AG09319 (cell line): ENCODE measurements around the gene REC8.

Experiments
- DNase-seq: peaks from one replicate; pipeline ENCODE4 v3.0.0-alpha.2; 2010; ENCODE audit warnings: low read depth; ENCODE audit errors: extremely low read depth
- CTCF ChIP-seq: IDR thresholded peaks from 2 replicates; pipeline ENCODE4 v1.5.1; 2011; ENCODE audit warnings: low read depth, mild to moderate bottlenecking, inconsistent platforms, low read length, moderate library complexity

The REC8 gene

GRCh38 chr14:24151404-24152080 is 20.3 kb upstream of the REC8 start:
- no peak for DNase-seq
- no peak for TF ChIP-seq CTCF

DNA sequence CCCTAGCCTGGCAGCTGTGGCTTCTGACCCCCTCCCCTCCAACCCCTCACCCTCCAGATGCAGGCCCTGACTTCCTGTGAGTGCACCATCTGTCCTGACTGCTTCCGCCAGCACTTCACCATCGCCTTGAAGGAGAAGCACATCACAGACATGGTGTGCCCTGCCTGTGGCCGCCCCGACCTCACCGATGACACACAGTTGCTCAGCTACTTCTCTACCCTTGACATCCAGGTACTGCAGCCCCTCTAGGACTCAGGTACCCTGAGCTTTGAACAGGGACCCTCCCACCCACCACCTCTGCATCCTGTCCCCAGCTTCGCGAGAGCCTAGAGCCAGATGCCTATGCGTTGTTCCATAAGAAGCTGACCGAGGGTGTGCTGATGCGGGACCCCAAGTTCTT is 16.8 kb upstream of the REC8 start:
- DNase-seq, result no peak

DNA sequence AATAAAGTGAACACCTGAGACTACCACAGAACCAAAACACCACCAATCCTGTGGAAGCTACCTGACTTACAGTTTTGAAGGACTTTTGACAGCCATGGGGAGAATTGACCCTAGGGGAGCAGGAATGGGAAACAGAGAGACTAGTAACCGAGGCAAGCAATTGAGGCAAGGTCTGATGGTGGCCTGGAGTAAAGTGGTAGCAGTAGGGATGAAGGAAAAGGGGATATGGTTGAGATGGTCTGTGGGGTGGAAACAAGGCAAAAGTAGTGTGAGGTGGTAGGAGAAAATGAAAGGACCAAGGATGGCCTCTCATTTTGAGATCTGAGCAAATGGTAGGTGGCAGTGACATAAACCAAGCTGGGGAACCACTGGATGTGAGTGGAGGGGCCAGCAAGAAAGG is 15.0 kb upstream of the REC8 start:
- DNase-seq, result no peak
- TF ChIP-seq CTCF, result no peak

More for the DNA sequence above, 16.8 kb upstream of the REC8 start:
- no peak for TF ChIP-seq CTCF

GRCh38 chr14:24157331-24157730 is 14.5 kb upstream of the REC8 start:
- DNase-seq, result no peak

GRCh38 chr14:24159777-24160498 is 11.9 kb upstream of the REC8 start:
- no peak for DNase-seq
- no peak for TF ChIP-seq CTCF

More at GRCh38 chr14:24157331-24157730, 14.5 kb upstream of the REC8 start:
- TF ChIP-seq CTCF, result no peak

- no peak for DNase-seq
- TF ChIP-seq CTCF, result no peak
These were observed 11.4 kb upstream of the REC8 start for GRCh38 chr14:24160499-24160849.
